GM12878 (cell line): Measurements from ENCODE around the gene TMEM138. TPM values are rescaled to one million over a fixed set of nuclear protein-coding genes. Genes with fewer than 3 reads are reported as not detected.
A peak's percentile ranks its signal among the peaks of the same experiment; 100 is the strongest.

Source experiments
- BHLHE40 ChIP-seq, 2 experiments: fragments of 450-650 bp in 1 of 2; IDR thresholded peaks; 2 replicates each; pipeline ENCODE4 v1.6.1; 2011 to 2017; ENCODE audit warnings: low read depth in 2 of 2, borderline replicate concordance in 1 of 2, improper control_type of control experiment in 1 of 2, low read length in 1 of 2, mild to moderate bottlenecking in 1 of 2
- CEBPZ ChIP-seq: fragments of 150-350 bp; IDR thresholded peaks from 2 replicates; pipeline ENCODE4 v1.6.1; 2016; ENCODE audit warnings: low read depth, low read length
- CREB1 ChIP-seq: IDR thresholded peaks from 2 replicates; pipeline ENCODE4 v1.6.1; 2012; ENCODE audit warnings: low read depth, mild to moderate bottlenecking, inconsistent platforms
- ELK1 ChIP-seq: IDR thresholded peaks from 2 replicates; pipeline ENCODE4 v1.6.1; 2012; ENCODE audit warnings: low read depth, low read length, improper control_type of control experiment
- ETV6 ChIP-seq, 2 experiments: fragments of 450-650 bp in 1 of 2; IDR thresholded peaks in 1 of 2; conservative IDR thresholded peaks in 1 of 2; 2 replicates each; pipeline ENCODE4 v1.6.1; 2014; ENCODE audit warnings: antibody characterized with exemption in 1 of 2, borderline replicate concordance in 1 of 2, low read depth in 1 of 2, mild to moderate bottlenecking in 1 of 2, moderate library complexity in 1 of 2
- MYC ChIP-seq: IDR thresholded peaks from 2 replicates; pipeline ENCODE4 v1.6.1; 2011; ENCODE audit warnings: mild to moderate bottlenecking, low read length, moderate library complexity, inconsistent platforms; ENCODE audit not compliant: insufficient read depth, insufficient replicate concordance, insufficient read length, severe bottlenecking
- NFYB ChIP-seq: IDR thresholded peaks from 2 replicates; pipeline ENCODE4 v1.6.1; 2011; ENCODE audit warnings: low read depth, mild to moderate bottlenecking, low read length, improper control_type of control experiment, moderate library complexity; ENCODE audit not compliant: insufficient read depth
- POU2F2 ChIP-seq: IDR thresholded peaks from 3 replicates; pipeline ENCODE4 v1.6.1; 2011; ENCODE audit warnings: low read depth, mild to moderate bottlenecking, low read length, borderline replicate concordance
- RAD51 ChIP-seq: fragments of 450-650 bp; IDR thresholded peaks from 2 replicates; pipeline ENCODE4 v1.6.1; 2016; ENCODE audit warnings: moderate library complexity, mild to moderate bottlenecking, inconsistent platforms
- RELA ChIP-seq: fragments of 450-650 bp; IDR thresholded peaks from 2 replicates; pipeline ENCODE4 v1.8.0; 2014; ENCODE audit warnings: borderline replicate concordance; ENCODE audit not compliant: partially characterized antibody
- REST ChIP-seq: IDR thresholded peaks from 2 replicates; pipeline ENCODE4 v1.6.1; 2012; ENCODE audit warnings: mild to moderate bottlenecking, low read depth, low read length
- SP1 ChIP-seq: IDR thresholded peaks from one replicate; pipeline ENCODE4 v1.6.1; 2011; ENCODE audit warnings: low read depth, low read length
- SRF ChIP-seq, 2 experiments: IDR thresholded peaks; 2 replicates each; pipeline ENCODE4 v1.6.1; 2011; ENCODE audit warnings: low read depth in 2 of 2, low read length in 2 of 2, mild to moderate bottlenecking in 1 of 2, moderate library complexity in 1 of 2
- TCF3 ChIP-seq: IDR thresholded peaks from 2 replicates; pipeline ENCODE4 v1.6.1; 2012; ENCODE audit warnings: low read depth, mild to moderate bottlenecking, low read length, borderline replicate concordance; ENCODE audit not compliant: insufficient read depth
- ZNF687 ChIP-seq: fragments of 450-650 bp; IDR thresholded peaks from 2 replicates; pipeline ENCODE4 v1.6.1; 2017; ENCODE audit warnings: mild to moderate bottlenecking, moderate library complexity
- polyA plus RNA-seq, 11 experiments: library from polyadenylated mRNA; depleted of rRNA in 4 of 11; unstranded in 6 of 11; stranded (reverse) in 5 of 11; fragments of >200 nt; fragmentation: Nextera tagmentation in 4 of 11; fragmentation: Illumina TruSeq in 1 of 11; extraction: Ambion mirVana in 4 of 11; extraction: Trizol in 1 of 11; gene quantifications; 1 replicate in 1 of 11; 2 replicates in 10 of 11; pipeline versions ENCODE4 v1.2.1 to v1.2.3, GENCODE V29; 2011 to 2016; ENCODE audit warnings: inconsistent platforms in 2 of 11, missing spikeins in 2 of 11, low read depth in 1 of 11
- total RNA-seq, 4 experiments: library from RNA; depleted of rRNA in 3 of 4; stranded (reverse); fragments of >200 nt in 3 of 4; fragmentation: Illumina TruSeq in 1 of 4; extraction: Trizol in 1 of 4; gene quantifications; 2 replicates each; pipeline versions ENCODE4 v1.2.1 to v1.2.3, GENCODE V29; 2013 to 2021

Gene TMEM138
- total and polyA plus RNA-seq, 10 of the 15 experiments (the other 5 are each of a cell fraction or from before 2014, with no cell fraction given) = 28.5 to 116 (median 73.4) TPM

GRCh38 chr11:61332797-61333549, 29.2 kb upstream of the TMEM138 start, which contains the start of the genes DDB1 and TKFC (continued):
- peak; percentile 77 for TF ChIP-seq MYC
- peak; percentile 62; the same call in 1 of the 2 replicates for TF ChIP-seq NFYB
- TF ChIP-seq ETV6 (conservative IDR thresholded peaks at IDR 0.05 in 1 of 2, IDR thresholded peaks at IDR 0.05 in 1 of 2; ENCODE audit: borderline replicate concordance in 1 of 2, low read depth in 1 of 2) = peak in 1 of 2 experiments; percentile 38; a peak in 1 of 4 replicates
- peak in 1 of 2 experiments; percentile 19; a peak in 1 of 4 replicates for TF ChIP-seq SRF (IDR thresholded peaks at IDR 0.05; ENCODE audit: low read depth in 2 of 2, low read length in 2 of 2)
- TF ChIP-seq BHLHE40 (IDR thresholded peaks at IDR 0.05; ENCODE audit: borderline replicate concordance in 1 of 2, low read depth in 2 of 2, low read length in 1 of 2) = peak; percentile 83 to 91
- TF ChIP-seq ZNF687 = peak; percentile 73
- TF ChIP-seq RELA = peak; percentile 40
- no peak for TF ChIP-seq CEBPZ
- peak; percentile 37; the same call in 1 of the 2 replicates for TF ChIP-seq ELK1
- TF ChIP-seq CREB1 = peak; percentile 78
- peak; percentile 90 for TF ChIP-seq TCF3
- no peak for TF ChIP-seq SP1
- TF ChIP-seq RAD51 = no peak
- peak; percentile 62; the same call in 1 of the 3 replicates for TF ChIP-seq POU2F2
- no peak for TF ChIP-seq REST
